GM12874 (cell line): ENCODE measurements around the gene FAM240B.

Experiments used
- TF ChIP-seq, protein P1 (sequence below): IDR thresholded peaks from 2 replicates; pipeline ENCODE4 v1.5.1; 2011; ENCODE audit warnings: low read depth, mild to moderate bottlenecking, control low read depth, low read length, moderate library complexity; ENCODE audit not compliant: insufficient read depth

FAM240B gene

DNA sequence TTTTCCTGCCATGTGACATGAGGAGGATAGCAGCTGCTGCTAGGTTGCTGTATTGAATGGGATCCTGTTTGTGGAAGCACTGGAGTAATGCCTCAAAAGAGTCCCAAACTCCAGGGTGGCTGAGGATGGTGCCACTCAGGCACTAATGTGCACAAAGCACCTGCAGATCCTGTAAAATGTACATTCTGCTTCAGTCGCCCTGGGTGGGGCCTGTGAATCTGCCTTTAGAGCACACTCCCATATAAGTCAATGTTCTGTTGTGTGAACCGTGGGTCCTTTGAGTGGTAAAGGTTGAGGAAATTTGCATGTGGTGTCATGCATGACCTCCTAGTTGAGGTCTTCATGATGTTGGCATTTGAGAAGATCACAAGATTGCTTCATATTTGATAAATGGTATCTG lies 67.9 kb downstream of the FAM240B start:
- TF ChIP-seq, protein P1, sequence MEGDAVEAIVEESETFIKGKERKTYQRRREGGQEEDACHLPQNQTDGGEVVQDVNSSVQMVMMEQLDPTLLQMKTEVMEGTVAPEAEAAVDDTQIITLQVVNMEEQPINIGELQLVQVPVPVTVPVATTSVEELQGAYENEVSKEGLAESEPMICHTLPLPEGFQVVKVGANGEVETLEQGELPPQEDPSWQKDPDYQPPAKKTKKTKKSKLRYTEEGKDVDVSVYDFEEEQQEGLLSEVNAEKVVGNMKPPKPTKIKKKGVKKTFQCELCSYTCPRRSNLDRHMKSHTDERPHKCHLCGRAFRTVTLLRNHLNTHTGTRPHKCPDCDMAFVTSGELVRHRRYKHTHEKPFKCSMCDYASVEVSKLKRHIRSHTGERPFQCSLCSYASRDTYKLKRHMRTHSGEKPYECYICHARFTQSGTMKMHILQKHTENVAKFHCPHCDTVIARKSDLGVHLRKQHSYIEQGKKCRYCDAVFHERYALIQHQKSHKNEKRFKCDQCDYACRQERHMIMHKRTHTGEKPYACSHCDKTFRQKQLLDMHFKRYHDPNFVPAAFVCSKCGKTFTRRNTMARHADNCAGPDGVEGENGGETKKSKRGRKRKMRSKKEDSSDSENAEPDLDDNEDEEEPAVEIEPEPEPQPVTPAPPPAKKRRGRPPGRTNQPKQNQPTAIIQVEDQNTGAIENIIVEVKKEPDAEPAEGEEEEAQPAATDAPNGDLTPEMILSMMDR, result no peak

DNA sequence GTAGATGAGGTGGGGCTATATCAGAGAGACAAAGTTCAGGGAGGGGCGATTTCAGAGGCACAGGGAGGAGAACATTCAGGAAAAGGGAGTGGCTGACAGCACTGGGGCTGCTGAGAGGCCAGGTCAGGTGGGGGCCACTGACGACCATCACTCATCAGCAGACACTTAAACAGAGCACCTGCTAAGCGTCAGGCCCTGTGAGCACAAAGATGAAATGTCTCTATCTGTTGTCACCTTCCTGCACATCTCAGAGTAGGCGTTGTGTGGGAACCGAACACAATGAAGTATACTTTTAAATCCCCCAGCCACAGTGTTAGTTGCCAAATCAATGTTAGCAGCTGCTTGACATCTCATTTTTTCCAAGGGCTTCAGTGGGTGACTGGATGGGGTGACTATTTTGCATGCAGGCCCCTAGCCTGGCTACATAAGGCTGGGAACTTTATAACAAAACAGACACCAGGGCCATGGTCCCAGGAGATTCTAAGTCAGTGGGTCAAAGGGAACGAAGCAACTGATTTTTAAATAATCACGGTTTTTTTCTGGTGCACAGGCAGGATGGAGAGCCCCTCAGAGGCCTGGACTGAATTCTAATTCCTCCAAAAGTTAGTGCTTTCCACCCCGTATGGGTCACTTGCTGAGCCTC lies 68.4 kb downstream of the FAM240B start:
- TF ChIP-seq, protein P1, result no peak

DNA sequence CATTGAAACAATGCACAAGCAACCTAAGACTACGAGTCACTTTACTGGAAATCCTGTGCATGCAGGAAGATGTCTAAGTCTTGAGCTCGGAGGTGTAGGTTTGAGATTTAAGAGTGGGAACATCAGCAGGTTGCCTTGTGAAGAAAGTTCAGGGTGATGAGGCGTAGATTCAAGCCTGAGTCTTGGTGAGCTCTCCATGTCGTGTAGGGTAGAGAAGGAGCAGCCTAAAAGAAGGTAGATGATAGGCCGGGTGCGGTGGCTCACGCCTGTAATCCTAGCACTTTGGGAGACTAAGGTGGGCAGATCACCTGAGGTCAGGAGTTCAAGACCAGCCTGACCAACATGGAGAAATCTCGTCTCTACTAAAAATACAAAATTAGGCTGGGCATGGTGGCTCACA lies 69.4 kb downstream of the FAM240B start:
- TF ChIP-seq, protein P1, result no peak

DNA sequence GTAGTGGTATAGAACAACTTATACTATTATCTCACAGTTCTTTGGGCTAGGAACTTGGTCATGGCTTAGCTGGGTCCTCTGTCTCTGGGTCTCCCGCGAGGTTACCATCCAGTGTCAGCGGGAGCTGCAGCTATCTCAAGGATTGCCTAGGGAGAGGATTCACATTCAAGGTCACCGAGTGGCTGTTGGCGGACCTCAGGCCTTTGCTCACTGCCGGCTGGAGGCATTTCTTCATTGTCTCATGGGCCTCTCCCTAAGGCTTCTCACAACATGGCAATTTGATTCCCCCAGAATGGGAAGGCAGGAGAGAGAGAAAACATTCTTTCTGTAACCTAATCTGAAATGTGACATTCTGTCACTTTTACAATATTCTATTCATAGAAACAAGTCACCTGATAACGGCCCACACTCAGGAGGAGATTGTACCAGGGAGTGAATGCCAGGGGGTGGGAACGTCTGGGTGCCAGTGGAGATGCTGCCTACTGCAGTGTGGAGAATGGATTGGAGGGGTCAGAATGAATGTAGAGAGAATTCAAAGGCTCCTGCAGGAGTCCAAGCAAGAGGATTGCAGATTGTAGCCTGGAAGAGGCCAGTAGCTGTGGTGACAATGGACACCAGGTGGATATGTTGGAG lies 70.1 kb downstream of the FAM240B start:
- TF ChIP-seq, protein P1, result no peak

- TF ChIP-seq, protein P1, result no peak
These were observed 75.3 kb downstream of the FAM240B start for GRCh38 chr9:38644601-38645000.
